GM19238 (cell line): ENCODE measurements around the gene KCNN1.

Experiments
- DNase-seq: peaks from one replicate; pipeline ENCODE4 v3.0.0; 2011; ENCODE audit warnings: low spot score; ENCODE audit not compliant: insufficient read length

KCNN1 gene

GRCh38 chr19:17947815-17948513 is 18.9 kb upstream of the KCNN1 start:
- peak; percentile 98 for DNase-seq

- no peak for DNase-seq
Measured at GRCh38 chr19:17948514-17948900, 18.4 kb upstream of the KCNN1 start.

GRCh38 chr19:17948931-17949930 is 17.7 kb upstream of the KCNN1 start:
- DNase-seq, result no peak

- DNase-seq, result no peak
Measured at GRCh38 chr19:17949956-17950309, 17.0 kb upstream of the KCNN1 start.

- no peak for DNase-seq
Measured at GRCh38 chr19:17950310-17951156, 16.4 kb upstream of the KCNN1 start.

GRCh38 chr19:17951157-17951989 is 15.5 kb upstream of the KCNN1 start:
- no peak for DNase-seq

- no peak for DNase-seq
Measured at GRCh38 chr19:17951990-17952976, 14.6 kb upstream of the KCNN1 start.

GRCh38 chr19:17953316-17953801 is 13.5 kb upstream of the KCNN1 start:
- DNase-seq, result no peak

GRCh38 chr19:17953869-17954268 is 13.0 kb upstream of the KCNN1 start:
- DNase-seq, result no peak

GRCh38 chr19:17954401-17954800 is 12.5 kb upstream of the KCNN1 start:
- no peak for DNase-seq

- no peak for DNase-seq
Measured at GRCh38 chr19:17957149-17957849, 9.6 kb upstream of the KCNN1 start.

- no peak for DNase-seq
Measured at GRCh38 chr19:17957885-17958284, 9.0 kb upstream of the KCNN1 start.

GRCh38 chr19:17963936-17964691 is 2.8 kb upstream of the KCNN1 start:
- DNase-seq, result no peak

GRCh38 chr19:17965370-17966128 is 1.4 kb upstream of the KCNN1 start:
- DNase-seq, result no peak

- no peak for DNase-seq
Measured at GRCh38 chr19:17966129-17966483, 801 bp upstream of the KCNN1 start.

GRCh38 chr19:17967257-17968051 is 547 bp downstream of the KCNN1 start:
- DNase-seq, result no peak

GRCh38 chr19:17968362-17968761 is 1.5 kb downstream of the KCNN1 start:
- DNase-seq, result no peak
